Peyer's patch (tissue), 4 donors: ENCODE measurements around the gene SMARCB1. TPM values are rescaled to one million over a fixed set of nuclear protein-coding genes. Genes with fewer than 3 reads are reported as not detected.

Experiments
- DNase-seq, 3 donors: peaks; one replicate each; pipeline ENCODE4 v3.0.0-alpha.2; 2017 to 2019
- H3K27ac ChIP-seq, 4 donors: fragments of 200-600 bp; sonication (generic); one replicate each; pipeline ENCODE4 v1.5.1; 2016 to 2019
- H3K27me3 ChIP-seq, 2 donors: fragments of 200-600 bp; sonication (generic); one replicate each; pipeline ENCODE4 v1.5.1; 2019
- H3K36me3 ChIP-seq, 3 donors: fragments of 200-600 bp; sonication (generic); one replicate each; pipeline ENCODE4 v1.5.1; 2016 to 2019
- H3K4me1 ChIP-seq, 4 donors: fragments of 200-600 bp; sonication (generic); one replicate each; pipeline ENCODE4 v1.5.1; 2016 to 2019
- H3K4me3 ChIP-seq, 4 donors: fragments of 200-600 bp; sonication (generic); 1 replicate in 3 of 4; 2 replicates in 1 of 4; pipeline ENCODE4 v1.5.1; 2016 to 2019; ENCODE audit warnings: mild to moderate bottlenecking in 1 of 4
- H3K9me3 ChIP-seq, 4 donors: fragments of 200-600 bp; sonication (generic); one replicate each; pipeline ENCODE4 v1.5.1; 2016 to 2019; ENCODE audit warnings: mild to moderate bottlenecking in 1 of 4
- POLR2A ChIP-seq, 2 donors: fragments of 450-650 bp; IDR thresholded peaks; one replicate each; pipeline ENCODE4 v1.5.1; 2017; ENCODE audit warnings: antibody characterized with exemption in 2 of 2, mild to moderate bottlenecking in 2 of 2, moderate library complexity in 2 of 2
- total RNA-seq, 4 donors: library from RNA; depleted of rRNA; stranded (reverse); fragments of >200 nt; gene quantifications; one replicate each; pipeline ENCODE4 v1.1.0, GENCODE V29; 2016
- TF ChIP-seq, protein P1 (sequence below), 6 experiments: fragments of 450-650 bp in 4 of 6; fragments of 200-600 bp in 2 of 6; sonication (generic) in 1 of 6; IDR thresholded peaks; one replicate each; pipeline ENCODE4 v1.5.1; 2017 to 2019; ENCODE audit warnings: antibody characterized with exemption in 6 of 6, mild to moderate bottlenecking in 3 of 6, moderate library complexity in 1 of 6

Gene SMARCB1
- total RNA-seq, 4 donors from 2014 or later: 45.7 to 94.9 (median 77.0) TPM

DNA sequence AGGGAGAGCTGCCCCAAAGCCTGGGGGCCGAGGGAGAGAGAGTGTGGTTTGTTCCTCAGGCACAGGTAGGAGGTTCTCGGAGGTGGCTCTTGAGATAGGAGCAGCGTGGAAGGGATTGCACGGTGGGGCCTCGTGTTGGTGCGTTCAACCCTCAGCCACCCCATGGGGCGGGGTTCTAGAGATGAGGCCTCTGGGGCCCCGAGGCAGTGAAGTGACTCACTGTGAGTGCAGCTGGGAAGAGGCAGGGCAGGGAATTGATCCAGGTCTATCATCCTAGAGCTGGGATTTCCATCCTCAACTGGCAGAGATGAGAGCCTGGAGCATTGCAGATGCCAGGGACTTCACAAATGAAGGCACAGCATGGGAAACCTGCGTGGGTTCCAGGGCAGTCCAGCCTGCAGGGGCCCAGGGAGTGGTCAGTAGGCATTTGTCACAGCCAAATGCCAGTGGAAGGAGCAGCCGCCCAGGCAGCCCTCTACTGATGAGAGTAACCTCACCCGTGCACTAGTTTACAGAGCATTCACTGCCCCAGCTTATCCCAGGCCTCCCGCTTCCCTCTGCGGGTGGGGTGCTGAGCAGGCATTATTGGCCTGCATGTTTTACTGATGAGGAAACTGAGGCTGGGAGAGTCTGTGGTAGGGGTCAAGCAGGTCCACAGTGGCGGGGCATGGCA, 5.1 kb upstream of the SMARCB1 start:
- Histone ChIP-seq H3K36me3 (no peaks in the 10 kb centered on the region), H3K4me1 (peaks cover 0 to 14% (median 2%) of the 10 kb centered on the region in 4 donors), H3K9me3 (no peaks in the 10 kb centered on the region), H3K4me3 (no peak overlapping the region), H3K27me3 (no peaks in the 10 kb centered on the region), H3K27ac (no peak overlapping the region)
- TF ChIP-seq, protein P1, sequence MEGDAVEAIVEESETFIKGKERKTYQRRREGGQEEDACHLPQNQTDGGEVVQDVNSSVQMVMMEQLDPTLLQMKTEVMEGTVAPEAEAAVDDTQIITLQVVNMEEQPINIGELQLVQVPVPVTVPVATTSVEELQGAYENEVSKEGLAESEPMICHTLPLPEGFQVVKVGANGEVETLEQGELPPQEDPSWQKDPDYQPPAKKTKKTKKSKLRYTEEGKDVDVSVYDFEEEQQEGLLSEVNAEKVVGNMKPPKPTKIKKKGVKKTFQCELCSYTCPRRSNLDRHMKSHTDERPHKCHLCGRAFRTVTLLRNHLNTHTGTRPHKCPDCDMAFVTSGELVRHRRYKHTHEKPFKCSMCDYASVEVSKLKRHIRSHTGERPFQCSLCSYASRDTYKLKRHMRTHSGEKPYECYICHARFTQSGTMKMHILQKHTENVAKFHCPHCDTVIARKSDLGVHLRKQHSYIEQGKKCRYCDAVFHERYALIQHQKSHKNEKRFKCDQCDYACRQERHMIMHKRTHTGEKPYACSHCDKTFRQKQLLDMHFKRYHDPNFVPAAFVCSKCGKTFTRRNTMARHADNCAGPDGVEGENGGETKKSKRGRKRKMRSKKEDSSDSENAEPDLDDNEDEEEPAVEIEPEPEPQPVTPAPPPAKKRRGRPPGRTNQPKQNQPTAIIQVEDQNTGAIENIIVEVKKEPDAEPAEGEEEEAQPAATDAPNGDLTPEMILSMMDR (IDR thresholded peaks at IDR 0.05): no peak
- no peak for TF ChIP-seq POLR2A (IDR thresholded peaks at IDR 0.05)
- DNase-seq: no peak

DNA sequence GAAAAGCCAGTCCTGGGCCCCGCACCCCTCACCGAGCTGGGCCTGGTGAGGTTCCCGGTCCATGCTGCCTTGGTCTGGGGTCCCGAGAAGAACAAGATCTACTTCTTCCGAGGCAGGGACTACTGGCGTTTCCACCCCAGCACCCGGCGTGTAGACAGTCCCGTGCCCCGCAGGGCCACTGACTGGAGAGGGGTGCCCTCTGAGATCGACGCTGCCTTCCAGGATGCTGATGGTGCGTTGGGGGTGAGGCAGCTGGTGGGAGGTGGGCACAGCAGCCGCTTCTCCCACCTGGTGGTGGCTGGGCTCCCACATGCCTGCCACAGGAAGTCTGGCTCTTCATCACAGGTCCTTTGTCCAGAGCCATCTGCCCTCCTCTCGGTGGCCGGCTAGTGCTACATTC, 4.5 kb upstream of the SMARCB1 start:
- TF ChIP-seq, protein P1 (IDR thresholded peaks at IDR 0.05): no peak
- no peak for TF ChIP-seq POLR2A (IDR thresholded peaks at IDR 0.05)
- Histone ChIP-seq H3K36me3 (no peaks in the 10 kb centered on the region), H3K9me3 (no peaks in the 10 kb centered on the region), H3K27ac (no peak overlapping the region), H3K4me1 (peaks cover 0 to 14% (median 2%) of the 10 kb centered on the region in 4 donors), H3K27me3 (no peaks in the 10 kb centered on the region), H3K4me3 (no peak overlapping the region)
- DNase-seq: no peak

DNA sequence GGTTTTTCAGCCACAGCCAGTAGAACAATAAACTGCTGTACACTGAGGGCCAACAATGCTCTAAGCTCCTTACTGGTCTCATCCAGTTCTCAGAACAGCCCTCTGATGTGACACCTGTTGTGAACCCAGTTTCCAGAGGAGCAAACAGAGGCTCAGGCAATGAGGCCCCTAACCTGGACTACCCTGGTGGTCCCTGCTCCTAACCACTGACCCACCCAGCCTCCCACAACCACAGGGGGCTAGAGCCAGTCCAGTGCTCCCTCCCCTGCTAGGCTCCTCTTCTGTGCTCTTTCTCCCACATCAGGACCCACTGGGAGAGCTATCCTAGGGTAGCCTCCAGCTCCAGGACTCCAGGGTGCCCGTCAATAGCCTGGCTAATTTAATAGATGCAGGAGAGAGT, 4.1 kb upstream of the SMARCB1 start:
- H3K9me3 ChIP-seq: no peaks in the 10 kb centered on the region
- peaks cover 0 to 15% (median 3%) of the 10 kb centered on the region in 4 donors for H3K4me1 ChIP-seq
- H3K27me3 ChIP-seq: no peaks in the 10 kb centered on the region
- no peak for DNase-seq
- no peaks in the 10 kb centered on the region for H3K36me3 ChIP-seq
- no peak for TF ChIP-seq POLR2A (IDR thresholded peaks at IDR 0.05)
- TF ChIP-seq, protein P1 (IDR thresholded peaks at IDR 0.05): no peak
- H3K27ac ChIP-seq: no peak overlapping the region
- no peak overlapping the region for H3K4me3 ChIP-seq

DNA sequence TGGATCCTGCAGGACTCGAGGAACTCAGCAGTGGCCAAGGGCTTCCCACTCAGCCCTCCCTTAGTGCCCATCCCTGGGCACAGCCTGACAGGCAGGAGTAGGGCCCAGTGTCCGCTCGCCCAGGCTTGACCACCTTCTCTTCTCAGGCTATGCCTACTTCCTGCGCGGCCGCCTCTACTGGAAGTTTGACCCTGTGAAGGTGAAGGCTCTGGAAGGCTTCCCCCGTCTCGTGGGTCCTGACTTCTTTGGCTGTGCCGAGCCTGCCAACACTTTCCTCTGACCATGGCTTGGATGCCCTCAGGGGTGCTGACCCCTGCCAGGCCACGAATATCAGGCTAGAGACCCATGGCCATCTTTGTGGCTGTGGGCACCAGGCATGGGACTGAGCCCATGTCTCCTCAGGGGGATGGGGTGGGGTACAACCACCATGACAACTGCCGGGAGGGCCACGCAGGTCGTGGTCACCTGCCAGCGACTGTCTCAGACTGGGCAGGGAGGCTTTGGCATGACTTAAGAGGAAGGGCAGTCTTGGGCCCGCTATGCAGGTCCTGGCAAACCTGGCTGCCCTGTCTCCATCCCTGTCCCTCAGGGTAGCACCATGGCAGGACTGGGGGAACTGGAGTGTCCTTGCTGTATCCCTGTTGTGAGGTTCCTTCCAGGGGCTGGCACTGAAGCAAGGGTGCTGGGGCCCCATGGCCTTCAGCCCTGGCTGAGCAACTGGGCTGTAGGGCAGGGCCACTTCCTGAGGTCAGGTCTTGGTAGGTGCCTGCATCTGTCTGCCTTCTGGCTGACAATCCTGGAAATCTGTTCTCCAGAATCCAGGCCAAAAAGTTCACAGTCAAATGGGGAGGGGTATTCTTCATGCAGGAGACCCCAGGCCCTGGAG, 3.3 kb upstream of the SMARCB1 start:
- H3K36me3 ChIP-seq: no peaks in the 10 kb centered on the region
- no peak for DNase-seq

DNA sequence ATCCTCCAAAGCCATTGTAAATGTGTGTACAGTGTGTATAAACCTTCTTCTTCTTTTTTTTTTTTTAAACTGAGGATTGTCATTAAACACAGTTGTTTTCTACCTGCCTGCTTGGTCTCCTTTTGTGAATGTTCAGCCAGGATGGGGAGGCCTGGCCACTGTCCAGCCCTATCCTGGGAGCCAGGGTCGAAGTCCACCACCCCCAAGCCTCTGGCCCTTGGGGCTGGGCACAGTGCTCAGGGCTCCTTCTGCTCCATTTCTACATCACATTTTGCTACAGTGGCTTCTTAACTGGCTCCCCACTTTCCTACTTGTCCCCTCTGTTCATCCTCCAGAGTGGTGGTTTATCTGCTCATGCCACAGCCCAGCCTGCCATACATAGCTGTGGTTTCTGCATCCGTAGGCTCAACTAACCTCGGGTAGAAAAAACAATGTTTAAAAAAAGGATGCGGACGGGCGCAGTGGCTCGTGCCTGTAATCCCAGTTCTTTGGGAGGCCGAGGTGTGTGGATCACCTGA, 2.5 kb upstream of the SMARCB1 start:
- DNase-seq: no peak
- Histone ChIP-seq H3K27ac (no peak overlapping the region), H3K9me3 (no peaks in the 10 kb centered on the region), H3K36me3 (no peaks in the 10 kb centered on the region), H3K4me1 (peaks cover 0 to 30% (median 10%) of the 10 kb centered on the region in 4 donors), H3K27me3 (no peaks in the 10 kb centered on the region), H3K4me3 (no peak overlapping the region)
- TF ChIP-seq, protein P1 (IDR thresholded peaks at IDR 0.05): no peak

More for the DNA sequence above, 3.3 kb upstream of the SMARCB1 start:
- no peak overlapping the region for H3K4me3 ChIP-seq
- H3K4me1 ChIP-seq: peaks cover 0 to 23% (median 9%) of the 10 kb centered on the region in 4 donors
- TF ChIP-seq POLR2A (IDR thresholded peaks at IDR 0.05): no peak
- TF ChIP-seq, protein P1 (IDR thresholded peaks at IDR 0.05): no peak
- H3K27me3 ChIP-seq: no peaks in the 10 kb centered on the region
- no peaks in the 10 kb centered on the region for H3K9me3 ChIP-seq
- no peak overlapping the region for H3K27ac ChIP-seq
